Measurements from ENCODE around the gene NFKBIZ.

DNA sequence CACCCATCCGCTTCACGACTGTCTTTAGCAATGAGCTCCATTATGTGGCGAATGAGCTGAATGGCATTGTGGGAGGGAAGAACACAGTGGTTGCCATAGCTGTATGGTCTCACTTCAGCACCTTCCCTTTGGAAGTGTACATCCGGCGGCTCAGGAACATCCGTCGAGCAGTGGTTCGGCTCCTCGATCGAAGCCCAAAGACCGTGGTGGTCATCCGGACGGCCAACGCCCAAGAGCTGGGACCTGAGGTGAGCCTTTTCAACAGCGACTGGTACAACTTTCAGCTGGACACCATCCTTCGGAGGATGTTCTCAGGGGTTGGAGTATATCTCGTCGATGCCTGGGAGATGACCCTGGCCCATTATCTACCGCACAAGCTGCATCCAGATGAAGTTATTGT lies 27.8 kb upstream of the NFKBIZ start:
- TF ChIP-seq CTCF (IDR thresholded peaks at IDR 0.05; ENCODE audit: insufficient read depth, low read length) (no peak), SPI1 (IDR thresholded peaks at IDR 0.05; ENCODE audit: borderline replicate concordance, low read depth) (no peak)
- TF ChIP-seq, protein P1, sequence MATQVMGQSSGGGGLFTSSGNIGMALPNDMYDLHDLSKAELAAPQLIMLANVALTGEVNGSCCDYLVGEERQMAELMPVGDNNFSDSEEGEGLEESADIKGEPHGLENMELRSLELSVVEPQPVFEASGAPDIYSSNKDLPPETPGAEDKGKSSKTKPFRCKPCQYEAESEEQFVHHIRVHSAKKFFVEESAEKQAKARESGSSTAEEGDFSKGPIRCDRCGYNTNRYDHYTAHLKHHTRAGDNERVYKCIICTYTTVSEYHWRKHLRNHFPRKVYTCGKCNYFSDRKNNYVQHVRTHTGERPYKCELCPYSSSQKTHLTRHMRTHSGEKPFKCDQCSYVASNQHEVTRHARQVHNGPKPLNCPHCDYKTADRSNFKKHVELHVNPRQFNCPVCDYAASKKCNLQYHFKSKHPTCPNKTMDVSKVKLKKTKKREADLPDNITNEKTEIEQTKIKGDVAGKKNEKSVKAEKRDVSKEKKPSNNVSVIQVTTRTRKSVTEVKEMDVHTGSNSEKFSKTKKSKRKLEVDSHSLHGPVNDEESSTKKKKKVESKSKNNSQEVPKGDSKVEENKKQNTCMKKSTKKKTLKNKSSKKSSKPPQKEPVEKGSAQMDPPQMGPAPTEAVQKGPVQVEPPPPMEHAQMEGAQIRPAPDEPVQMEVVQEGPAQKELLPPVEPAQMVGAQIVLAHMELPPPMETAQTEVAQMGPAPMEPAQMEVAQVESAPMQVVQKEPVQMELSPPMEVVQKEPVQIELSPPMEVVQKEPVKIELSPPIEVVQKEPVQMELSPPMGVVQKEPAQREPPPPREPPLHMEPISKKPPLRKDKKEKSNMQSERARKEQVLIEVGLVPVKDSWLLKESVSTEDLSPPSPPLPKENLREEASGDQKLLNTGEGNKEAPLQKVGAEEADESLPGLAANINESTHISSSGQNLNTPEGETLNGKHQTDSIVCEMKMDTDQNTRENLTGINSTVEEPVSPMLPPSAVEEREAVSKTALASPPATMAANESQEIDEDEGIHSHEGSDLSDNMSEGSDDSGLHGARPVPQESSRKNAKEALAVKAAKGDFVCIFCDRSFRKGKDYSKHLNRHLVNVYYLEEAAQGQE (IDR thresholded peaks at IDR 0.05; ENCODE audit: insufficient replicate concordance, low read depth), result no peak
